Activated CD4-positive, alpha-beta T cell treated with anti-CD3 and anti-CD28 coated beads, Interleukin-2, amount 10 ng/mL, durations not matched to agents 7 days and 5 days (primary cell): Measurements from ENCODE around the gene WDR37. TPM values are rescaled to one million over a fixed set of nuclear protein-coding genes. Genes with fewer than 3 reads are reported as not detected.

Source experiments
- CTCF ChIA-PET: fragments of 350-600 bp; sonication (Branson Sonifier 250); formaldehyde crosslinking; loops from one replicate; lab custom pipeline; 2021; ENCODE audit warnings: antibody characterized with exemption; lab: Charles Lee
- POLR2A ChIA-PET: fragments of 350-600 bp; sonication (Branson Sonifier 250); formaldehyde crosslinking; loops from one replicate; lab custom pipeline; 2021; ENCODE audit warnings: antibody characterized with exemption; lab: Charles Lee
- DNase-seq: peaks from one replicate; pipeline ENCODE4 v3.0.0-alpha.2; 2020
- H3K27ac Mint-ChIP-seq: one replicate; pipeline ENCODE4 v1.8.0; 2021; ENCODE audit warnings: mild to moderate bottlenecking, moderate library complexity, mixed read lengths
- H3K27me3 Mint-ChIP-seq: one replicate; pipeline ENCODE4 v1.8.0; 2021; ENCODE audit warnings: mixed read lengths
- H3K36me3 Mint-ChIP-seq: one replicate; pipeline ENCODE4 v1.8.0; 2021; ENCODE audit warnings: low read depth, mixed read lengths
- H3K4me1 Mint-ChIP-seq: one replicate; pipeline ENCODE4 v1.8.0; 2021; ENCODE audit warnings: mixed read lengths
- H3K4me3 Mint-ChIP-seq: one replicate; pipeline ENCODE4 v1.8.0; 2021; ENCODE audit warnings: mild to moderate bottlenecking, moderate library complexity, mixed read lengths
- H3K9me3 Mint-ChIP-seq: one replicate; pipeline ENCODE4 v1.8.0; 2021; ENCODE audit warnings: mixed read lengths
- total RNA-seq, 2 experiments: library from RNA; stranded (reverse); gene quantifications; one replicate each; pipeline ENCODE4 v1.2.3, GENCODE V29; 2021

WDR37 gene
- total RNA-seq, 2 experiments from 2014 or later, result 31.9 to 35.0 TPM

- CTCF ChIA-PET, result no interaction called here
- Mint-ChIP-seq H3K27me3 (no peaks in the 10 kb centered on the region), H3K27ac (peak overlapping the region; percentile 10), H3K4me1 (peaks cover 11% of the 10 kb centered on the region), H3K4me3 (no peak overlapping the region), H3K9me3 (no peaks in the 10 kb centered on the region), H3K36me3 (peaks cover 67% of the 10 kb centered on the region)
- DNase-seq, result no peak
- POLR2A ChIA-PET, result no interaction called here
These were observed 71.4 kb downstream of the WDR37 start for GRCh38 chr10:1127629-1128028.

GRCh38 chr10:1128115-1128514, 71.9 kb downstream of the WDR37 start:
- Mint-ChIP-seq H3K27me3 (no peaks in the 10 kb centered on the region), H3K4me1 (peaks cover 13% of the 10 kb centered on the region), H3K27ac (no peak overlapping the region), H3K36me3 (peaks cover 67% of the 10 kb centered on the region), H3K4me3 (no peak overlapping the region), H3K9me3 (no peaks in the 10 kb centered on the region)
- ChIA-PET POLR2A (no interaction called here), CTCF (no interaction called here)
- no peak for DNase-seq

- no peak for DNase-seq
- no peak overlapping the region for H3K4me3 Mint-ChIP-seq
- CTCF ChIA-PET, result no interaction called here
- H3K9me3 Mint-ChIP-seq, result no peaks in the 10 kb centered on the region
- POLR2A ChIA-PET, result no interaction called here
- no peaks in the 10 kb centered on the region for H3K27me3 Mint-ChIP-seq
- peaks cover 63% of the 10 kb centered on the region for H3K36me3 Mint-ChIP-seq
- no peak overlapping the region for H3K27ac Mint-ChIP-seq
- H3K4me1 Mint-ChIP-seq, result peaks cover 13% of the 10 kb centered on the region
These were observed 72.5 kb downstream of the WDR37 start for GRCh38 chr10:1128649-1129048.

GRCh38 chr10:1130226-1130625, 74.0 kb downstream of the WDR37 start:
- Mint-ChIP-seq H3K27me3 (no peaks in the 10 kb centered on the region), H3K27ac (no peak overlapping the region), H3K4me1 (peaks cover 16% of the 10 kb centered on the region), H3K36me3 (peaks cover 50% of the 10 kb centered on the region), H3K4me3 (no peak overlapping the region), H3K9me3 (no peaks in the 10 kb centered on the region)
- ChIA-PET CTCF (interaction anchor here (1.1 kb wide), 1 partner anchor 20 kb away, joined by 3 read pairs; no protein-coding TSS in a partner anchor), POLR2A (no interaction called here)
- DNase-seq, result no peak

GRCh38 chr10:1130995-1131790, 75.0 kb downstream of the WDR37 start:
- Mint-ChIP-seq H3K27ac (no peak overlapping the region), H3K4me1 (peaks cover 16% of the 10 kb centered on the region), H3K27me3 (no peaks in the 10 kb centered on the region), H3K9me3 (no peaks in the 10 kb centered on the region), H3K4me3 (no peak overlapping the region), H3K36me3 (peaks cover 46% of the 10 kb centered on the region)
- no peak for DNase-seq
- POLR2A ChIA-PET, result no interaction called here
- CTCF ChIA-PET, result interaction anchor here (1.1 kb wide), 1 partner anchor 21 kb away, joined by 3 read pairs; no protein-coding TSS in a partner anchor

GRCh38 chr10:1132584-1132983, 76.4 kb downstream of the WDR37 start:
- no peak overlapping the region for H3K4me3 Mint-ChIP-seq
- POLR2A ChIA-PET, result no interaction called here
- no peaks in the 10 kb centered on the region for H3K9me3 Mint-ChIP-seq
- H3K36me3 Mint-ChIP-seq, result peaks cover 41% of the 10 kb centered on the region
- CTCF ChIA-PET, result interaction anchor here (0.6 to 1.9 kb wide), 2 partner anchors 11 to 255 kb away, joined by 3 to 4 read pairs; no protein-coding TSS in a partner anchor
- H3K27me3 Mint-ChIP-seq, result no peaks in the 10 kb centered on the region
- peaks cover 16% of the 10 kb centered on the region for H3K4me1 Mint-ChIP-seq
- H3K27ac Mint-ChIP-seq, result no peak overlapping the region
- DNase-seq, result no peak

- ChIA-PET POLR2A (no interaction called here), CTCF (interaction anchor here (1.9 kb wide), 1 partner anchor 12 kb away, joined by 4 read pairs; no protein-coding TSS in a partner anchor)
- H3K36me3 Mint-ChIP-seq, result peaks cover 37% of the 10 kb centered on the region
- no peak for DNase-seq
- H3K4me3 Mint-ChIP-seq, result no peak overlapping the region
- H3K4me1 Mint-ChIP-seq, result peaks cover 16% of the 10 kb centered on the region
- H3K27me3 Mint-ChIP-seq, result peaks cover 5% of the 10 kb centered on the region
- H3K27ac Mint-ChIP-seq, result peak overlapping the region; percentile 69
- H3K9me3 Mint-ChIP-seq, result peaks cover 5% of the 10 kb centered on the region
These were observed 77.4 kb downstream of the WDR37 start for GRCh38 chr10:1133495-1134045.

GRCh38 chr10:1134156-1134555, 78.0 kb downstream of the WDR37 start:
- POLR2A ChIA-PET, result no interaction called here
- Mint-ChIP-seq H3K27ac (peak overlapping the region; percentile 69), H3K4me1 (peaks cover 16% of the 10 kb centered on the region), H3K9me3 (peaks cover 11% of the 10 kb centered on the region), H3K27me3 (peaks cover 11% of the 10 kb centered on the region), H3K4me3 (no peak overlapping the region), H3K36me3 (peaks cover 31% of the 10 kb centered on the region)
- CTCF ChIA-PET, result interaction anchor here (1.9 kb wide), 1 partner anchor 12 kb away, joined by 4 read pairs; no protein-coding TSS in a partner anchor
- DNase-seq, result no peak

GRCh38 chr10:1136268-1136667, 80.1 kb downstream of the WDR37 start:
- no peak overlapping the region for H3K27ac Mint-ChIP-seq
- no peak for DNase-seq
- H3K27me3 Mint-ChIP-seq, result peaks cover 27% of the 10 kb centered on the region
- H3K4me3 Mint-ChIP-seq, result no peak overlapping the region
- POLR2A ChIA-PET, result no interaction called here
- CTCF ChIA-PET, result interaction anchor here (1.0 kb wide), 1 partner anchor 19 kb away, joined by 3 read pairs; no protein-coding TSS in a partner anchor
- peaks cover 14% of the 10 kb centered on the region for H3K9me3 Mint-ChIP-seq
- H3K36me3 Mint-ChIP-seq, result peaks cover 12% of the 10 kb centered on the region
- H3K4me1 Mint-ChIP-seq, result peaks cover 16% of the 10 kb centered on the region

- ChIA-PET CTCF (interaction anchor here (0.8 to 1.3 kb wide), 2 partner anchors 28 to 373 kb away, joined by 3 to 7 read pairs; no protein-coding TSS in a partner anchor), POLR2A (no interaction called here)
- Mint-ChIP-seq H3K36me3 (peaks cover 3% of the 10 kb centered on the region), H3K27ac (no peak overlapping the region), H3K9me3 (peaks cover 14% of the 10 kb centered on the region), H3K4me3 (no peak overlapping the region), H3K27me3 (peaks cover 30% of the 10 kb centered on the region), H3K4me1 (peaks cover 11% of the 10 kb centered on the region)
- no peak for DNase-seq
These were observed 81.4 kb downstream of the WDR37 start for GRCh38 chr10:1137499-1138163.

- no peak overlapping the region for H3K4me3 Mint-ChIP-seq
These were observed 82.3 kb downstream of the WDR37 start for GRCh38 chr10:1138529-1138928.

GRCh38 chr10:1141261-1141660, 85.1 kb downstream of the WDR37 start:
- peaks cover 49% of the 10 kb centered on the region for H3K27me3 Mint-ChIP-seq
- H3K4me3 Mint-ChIP-seq, result no peak overlapping the region
- POLR2A ChIA-PET, result no interaction called here
- CTCF ChIA-PET, result interaction anchor here (0.6 kb wide), 1 partner anchor 60 kb away, joined by 3 read pairs; no protein-coding TSS in a partner anchor
- DNase-seq, result no peak
- H3K36me3 Mint-ChIP-seq, result no peaks in the 10 kb centered on the region
- H3K27ac Mint-ChIP-seq, result no peak overlapping the region
- peaks cover 18% of the 10 kb centered on the region for H3K9me3 Mint-ChIP-seq
- no peaks in the 10 kb centered on the region for H3K4me1 Mint-ChIP-seq

More at GRCh38 chr10:1138529-1138928, 82.3 kb downstream of the WDR37 start:
- H3K27ac Mint-ChIP-seq, result no peak overlapping the region
- ChIA-PET POLR2A (no interaction called here), CTCF (interaction anchor here (1.3 kb wide), 1 partner anchor 28 kb away, joined by 3 read pairs; no protein-coding TSS in a partner anchor)
- no peaks in the 10 kb centered on the region for H3K36me3 Mint-ChIP-seq
- DNase-seq, result no peak
- peaks cover 4% of the 10 kb centered on the region for H3K4me1 Mint-ChIP-seq
- H3K27me3 Mint-ChIP-seq, result peaks cover 37% of the 10 kb centered on the region
- peaks cover 14% of the 10 kb centered on the region for H3K9me3 Mint-ChIP-seq
